Measurements from ENCODE around the gene SLC25A1.
"Not testable (repeated sequence)": the region's sequence is repeated elsewhere in the genome, so short reads cannot be mapped to it uniquely, and the experiment has no call there.

Gene SLC25A1

GRCh38 chr22:19169947-19170318, 8.6 kb downstream of the SLC25A1 start:
- no peak for DNase-seq (ENCODE audit: low read depth, low spot score)
- no peak overlapping the region for H3K4me3 ChIP-seq (ENCODE audit: low read length)

- no peak for DNase-seq (ENCODE audit: low read depth, low spot score)
Observed at GRCh38 chr22:19169002-19169946, 9.3 kb downstream of the SLC25A1 start.

GRCh38 chr22:19168088-19168890, 10.2 kb downstream of the SLC25A1 start:
- no peak for DNase-seq (ENCODE audit: low read depth, low spot score)

More at GRCh38 chr22:19169002-19169946, 9.3 kb downstream of the SLC25A1 start:
- H3K4me3 ChIP-seq (ENCODE audit: low read length): no peak overlapping the region

GRCh38 chr22:19167106-19167869, 11.2 kb downstream of the SLC25A1 start:
- DNase-seq (ENCODE audit: low read depth, low spot score): no peak
- H3K4me3 ChIP-seq (ENCODE audit: low read length): no peak overlapping the region

More at GRCh38 chr22:19168088-19168890, 10.2 kb downstream of the SLC25A1 start:
- no peak overlapping the region for H3K4me3 ChIP-seq (ENCODE audit: low read length)

- H3K4me3 ChIP-seq (ENCODE audit: low read length): no peak overlapping the region
- DNase-seq (ENCODE audit: low read depth, low spot score): no peak
Observed at GRCh38 chr22:19166421-19166820, 12.1 kb downstream of the SLC25A1 start.

- H3K4me3 ChIP-seq (ENCODE audit: low read length): no peak overlapping the region
- DNase-seq (ENCODE audit: low read depth, low spot score): no peak
Observed at GRCh38 chr22:19164425-19164824, 14.1 kb downstream of the SLC25A1 start.

GRCh38 chr22:19158649-19159048, 19.9 kb downstream of the SLC25A1 start:
- not testable (repeated sequence) for DNase-seq (ENCODE audit: low read depth, low spot score); H3K4me3 ChIP-seq (ENCODE audit: low read length)

GRCh38 chr22:19156109-19156508, 22.4 kb downstream of the SLC25A1 start:
- not testable (repeated sequence) for H3K4me3 ChIP-seq (ENCODE audit: low read length); DNase-seq (ENCODE audit: low read depth, low spot score)

GRCh38 chr22:19152942-19153883, 25.3 kb downstream of the SLC25A1 start:
- no peak overlapping the region for H3K4me3 ChIP-seq (ENCODE audit: low read length)
- DNase-seq (ENCODE audit: low read depth, low spot score): no peak

GRCh38 chr22:19151329-19152191, 27.0 kb downstream of the SLC25A1 start:
- no peak overlapping the region for H3K4me3 ChIP-seq (ENCODE audit: low read length)
- no peak for DNase-seq (ENCODE audit: low read depth, low spot score)

GRCh38 chr22:19150482-19151328, 27.8 kb downstream of the SLC25A1 start:
- DNase-seq (ENCODE audit: low read depth, low spot score): no peak
- H3K4me3 ChIP-seq (ENCODE audit: low read length): no peak overlapping the region

- DNase-seq (ENCODE audit: low read depth, low spot score): no peak
- no peak within 1 kb of the TSS for H3K4me3 ChIP-seq (ENCODE audit: low read length)
Observed at GRCh38 chr22:19149991-19150390, 28.5 kb downstream of the SLC25A1 start, which contains the start of gene GSC2. TSS of gene GSC2 (minus strand) at chr22:19150292. CDS start at chr22:19150283, 9 bp downstream.

- H3K4me3 ChIP-seq (ENCODE audit: low read length): no peak overlapping the region
- DNase-seq (ENCODE audit: low read depth, low spot score): no peak
Observed at GRCh38 chr22:19149047-19149883, 29.3 kb downstream of the SLC25A1 start.

- no peak overlapping the region for H3K4me3 ChIP-seq (ENCODE audit: low read length)
- no peak for DNase-seq (ENCODE audit: low read depth, low spot score)
Observed at GRCh38 chr22:19148417-19149046, 30.0 kb downstream of the SLC25A1 start.

GRCh38 chr22:19147195-19147780, 31.2 kb downstream of the SLC25A1 start:
- no peak for DNase-seq (ENCODE audit: low read depth, low spot score)

More at GRCh38 chr22:19147195-19147780, 31.2 kb downstream of the SLC25A1 start:
- H3K4me3 ChIP-seq (ENCODE audit: low read length): no peak overlapping the region

All from Jurkat, Clone E6-1 (cell line).